ENCODE results near the gene COL4A4.
"Not testable (repeated sequence)": the region's sequence is repeated elsewhere in the genome, so short reads cannot be mapped to it uniquely, and the experiment has no call there.

COL4A4 gene

GRCh38 chr2:227106845-227107759 is 56.9 kb downstream of the COL4A4 start:
- DNase-seq, result peak; percentile 40 to 52

GRCh38 chr2:227103583-227103982 is 60.4 kb downstream of the COL4A4 start:
- DNase-seq, result no peak

- no peak for DNase-seq
These were observed 64.7 kb downstream of the COL4A4 start for GRCh38 chr2:227099340-227099739.

GRCh38 chr2:227098162-227098515 is 65.9 kb downstream of the COL4A4 start:
- no peak for DNase-seq

GRCh38 chr2:227097495-227098161 is 66.4 kb downstream of the COL4A4 start:
- no peak for DNase-seq

- no peak for DNase-seq
These were observed 68.7 kb downstream of the COL4A4 start for GRCh38 chr2:227095346-227095745.

- no peak for DNase-seq
These were observed 81.7 kb downstream of the COL4A4 start for GRCh38 chr2:227082286-227082685.

GRCh38 chr2:227079726-227080125 is 84.3 kb downstream of the COL4A4 start:
- no peak for DNase-seq

- DNase-seq, result not testable (repeated sequence)
These were observed 98.9 kb downstream of the COL4A4 start for GRCh38 chr2:227065065-227065464.

- no peak for DNase-seq
These were observed 105.1 kb downstream of the COL4A4 start for GRCh38 chr2:227058888-227059399.

GRCh38 chr2:227057743-227058447 is 106.1 kb downstream of the COL4A4 start:
- DNase-seq, result no peak

GRCh38 chr2:227057060-227057459 is 106.9 kb downstream of the COL4A4 start:
- no peak for DNase-seq

GRCh38 chr2:227054006-227054405 is 110.0 kb downstream of the COL4A4 start:
- DNase-seq, result no peak

GRCh38 chr2:227052879-227053278 is 111.1 kb downstream of the COL4A4 start:
- DNase-seq, result no peak

- DNase-seq, result no peak
These were observed 120.0 kb downstream of the COL4A4 start for GRCh38 chr2:227043981-227044380.

GRCh38 chr2:227038550-227039189 is 125.3 kb downstream of the COL4A4 start:
- no peak for DNase-seq

- DNase-seq, result no peak
These were observed 127.5 kb downstream of the COL4A4 start for GRCh38 chr2:227036527-227036926.

GRCh38 chr2:227035711-227036367 is 128.2 kb downstream of the COL4A4 start:
- DNase-seq, result no peak

GRCh38 chr2:227033471-227034148 is 130.4 kb downstream of the COL4A4 start:
- DNase-seq, result peak; percentile 39 to 50

GRCh38 chr2:227031379-227031778 is 132.6 kb downstream of the COL4A4 start:
- no peak for DNase-seq

GRCh38 chr2:227030789-227031188 is 133.2 kb downstream of the COL4A4 start:
- DNase-seq, result no peak
